ENCODE data around the gene SLC3A2.
"Not testable (repeated sequence)": the region's sequence is repeated elsewhere in the genome, so short reads cannot be mapped to it uniquely, and the experiment has no call there.

The SLC3A2 gene

DNA sequence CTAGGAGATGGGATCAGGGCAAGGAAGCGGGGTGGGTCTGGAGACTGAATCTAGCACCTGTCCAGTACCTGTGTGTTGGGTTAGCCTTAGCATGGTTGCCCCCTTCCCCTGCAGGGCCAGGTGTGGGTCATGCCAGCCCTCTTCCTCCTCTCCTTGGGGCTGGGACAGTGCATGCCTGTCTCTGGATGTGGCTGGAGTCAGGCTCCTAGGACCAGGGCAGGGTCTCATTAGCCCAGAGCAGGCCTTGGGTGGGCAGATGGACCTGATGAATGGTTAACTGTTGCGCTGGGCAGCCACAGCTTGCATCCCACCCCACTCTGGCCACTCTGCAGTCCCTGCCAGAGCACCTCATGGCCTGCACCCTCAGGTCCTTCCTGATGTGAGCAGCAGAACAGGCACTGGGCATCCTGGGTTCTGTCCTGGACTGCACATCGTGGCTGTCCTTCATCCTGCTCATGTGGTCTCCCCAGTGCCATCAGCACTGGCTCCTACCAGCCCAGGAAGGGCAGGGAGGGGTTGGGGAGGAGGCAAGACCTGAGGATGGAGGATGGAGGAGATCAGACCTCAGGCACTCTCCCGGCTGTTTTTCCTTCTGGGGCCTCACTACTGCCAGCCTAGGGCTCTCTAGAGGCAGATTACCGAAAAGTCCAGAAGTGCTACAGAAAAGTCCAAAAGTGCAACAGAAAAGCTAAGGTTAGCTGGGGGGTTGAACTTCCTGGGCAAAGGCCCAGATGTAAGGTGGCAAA, 53.2 kb downstream of the SLC3A2 start:
- H3K4me3 ChIP-seq (ENCODE audit: control insufficient read depth, low read depth, low read length) = no peak overlapping the region
- no peak for DNase-seq (ENCODE audit: low read depth)
- TF ChIP-seq, protein P1, sequence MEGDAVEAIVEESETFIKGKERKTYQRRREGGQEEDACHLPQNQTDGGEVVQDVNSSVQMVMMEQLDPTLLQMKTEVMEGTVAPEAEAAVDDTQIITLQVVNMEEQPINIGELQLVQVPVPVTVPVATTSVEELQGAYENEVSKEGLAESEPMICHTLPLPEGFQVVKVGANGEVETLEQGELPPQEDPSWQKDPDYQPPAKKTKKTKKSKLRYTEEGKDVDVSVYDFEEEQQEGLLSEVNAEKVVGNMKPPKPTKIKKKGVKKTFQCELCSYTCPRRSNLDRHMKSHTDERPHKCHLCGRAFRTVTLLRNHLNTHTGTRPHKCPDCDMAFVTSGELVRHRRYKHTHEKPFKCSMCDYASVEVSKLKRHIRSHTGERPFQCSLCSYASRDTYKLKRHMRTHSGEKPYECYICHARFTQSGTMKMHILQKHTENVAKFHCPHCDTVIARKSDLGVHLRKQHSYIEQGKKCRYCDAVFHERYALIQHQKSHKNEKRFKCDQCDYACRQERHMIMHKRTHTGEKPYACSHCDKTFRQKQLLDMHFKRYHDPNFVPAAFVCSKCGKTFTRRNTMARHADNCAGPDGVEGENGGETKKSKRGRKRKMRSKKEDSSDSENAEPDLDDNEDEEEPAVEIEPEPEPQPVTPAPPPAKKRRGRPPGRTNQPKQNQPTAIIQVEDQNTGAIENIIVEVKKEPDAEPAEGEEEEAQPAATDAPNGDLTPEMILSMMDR (conservative IDR thresholded peaks at IDR 0.05; ENCODE audit: control insufficient read depth, insufficient read depth, low read depth, low read length) = no peak

DNA sequence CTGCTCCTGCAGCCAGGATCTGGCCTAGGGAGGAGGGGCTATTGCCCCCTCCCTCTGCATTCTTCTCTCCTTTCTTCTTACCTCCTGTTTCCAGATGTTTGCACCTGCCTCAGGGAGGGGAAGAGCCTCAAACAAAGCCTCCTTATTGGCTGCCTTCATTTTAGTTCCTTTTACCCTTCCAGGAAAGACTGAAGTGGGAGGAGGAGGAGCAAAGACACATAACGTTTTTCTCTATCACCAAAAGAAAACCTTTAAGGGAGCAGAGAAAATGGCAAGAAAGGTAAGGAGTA, 53.7 kb downstream of the SLC3A2 start:
- TF ChIP-seq, protein P1 (conservative IDR thresholded peaks at IDR 0.05; ENCODE audit: control insufficient read depth, insufficient read depth, low read depth, low read length) = no peak
- no peak for DNase-seq (ENCODE audit: low read depth)
- H3K4me3 ChIP-seq (ENCODE audit: control insufficient read depth, low read depth, low read length) = no peak overlapping the region

DNA sequence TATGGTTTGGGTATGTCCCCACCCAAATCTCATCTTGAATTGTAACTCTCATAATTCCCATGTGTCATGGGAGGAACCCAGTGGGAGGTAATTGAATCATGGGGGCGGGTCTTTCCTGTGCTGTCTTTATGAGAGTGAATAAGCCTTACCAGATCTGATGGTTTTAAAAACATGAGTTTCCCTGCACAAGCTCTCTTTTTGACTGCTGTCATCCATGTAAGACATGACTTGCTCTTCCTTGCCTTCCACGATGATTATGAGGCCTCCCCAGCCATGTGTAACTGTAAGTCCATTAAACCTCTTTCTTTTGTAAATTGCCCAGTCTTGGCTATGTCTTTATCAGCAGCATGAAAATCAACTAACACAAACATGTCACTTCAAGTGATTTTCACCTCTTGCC, 56.8 kb downstream of the SLC3A2 start:
- not testable (repeated sequence) for DNase-seq (ENCODE audit: low read depth); H3K4me3 ChIP-seq (ENCODE audit: control insufficient read depth, low read depth, low read length)
